Endothelial cell of umbilical vein (primary cell): ENCODE data around the gene HUWE1. TPM values are rescaled to one million over a fixed set of nuclear protein-coding genes. Genes with fewer than 3 reads are reported as not detected.

ENCODE experiments used
- BruUV-seq: library from RNA; stranded (reverse); fragments of 400-500 nt; replicated peaks from 2 replicates; lab custom pipeline; 2021; lab: Mats Ljungman, UMichigan
- CTCF ChIA-PET: fragments of 300-600, 350-600 bp; sonication (Branson Sonifier 250); formaldehyde crosslinking; loops from one replicate; lab custom pipeline; 2021; ENCODE audit warnings: antibody characterized with exemption, inconsistent platforms; lab: Charles Lee
- POLR2A ChIA-PET: fragments of 300-600, 350-600 bp; sonication (Branson Sonifier 250); formaldehyde crosslinking; loops from one replicate; lab custom pipeline; 2021; ENCODE audit warnings: antibody characterized with exemption, inconsistent platforms; lab: Charles Lee
- DNase-seq: peaks from one replicate; pipeline ENCODE4 v3.0.0-alpha.2; 2011; ENCODE audit warnings: low read depth, low spot score
- FAIRE-seq: peaks from 2 replicates; lab custom pipeline; 2011; peaks lifted over from hg19 to GRCh38; lab: Jason Lieb, UNC
- H2AFZ ChIP-seq: 2 replicates; pipeline ENCODE4 v1.6.0; 2012; ENCODE audit warnings: low read depth, low read length, control low read depth, inconsistent platforms
- H3K27ac ChIP-seq: 2 replicates; pipeline ENCODE4 v1.5.1; 2011; ENCODE audit warnings: low read depth, mild to moderate bottlenecking, control low read depth, low read length, moderate library complexity; ENCODE audit not compliant: insufficient read depth
- H3K27me3 ChIP-seq, 2 experiments: 2 replicates each; pipeline versions ENCODE4 v1.6.0 to v1.6.1; 2011; ENCODE audit warnings: low read length in 2 of 2, mixed read lengths in 1 of 2; ENCODE audit not compliant: control insufficient read depth in 2 of 2, insufficient read depth in 2 of 2
- H3K36me3 ChIP-seq, 2 experiments: 2 replicates in 1 of 2; 3 replicates in 1 of 2; pipeline ENCODE4 v1.5.1; 2011; ENCODE audit warnings: low read length in 2 of 2, mild to moderate bottlenecking in 1 of 2, moderate library complexity in 1 of 2; ENCODE audit not compliant: control insufficient read depth in 2 of 2, insufficient read depth in 2 of 2; ENCODE audit errors: extremely low read depth in 1 of 2
- H3K4me1 ChIP-seq: 3 replicates; pipeline ENCODE4 v1.5.1; 2011; ENCODE audit warnings: mild to moderate bottlenecking, low read length; ENCODE audit not compliant: control insufficient read depth, insufficient read depth; ENCODE audit errors: extremely low read depth
- H3K4me2 ChIP-seq: 2 replicates; pipeline ENCODE4 v1.6.1; 2011; ENCODE audit warnings: low read length, control low read depth, mixed read lengths; ENCODE audit not compliant: insufficient read depth
- H3K4me3 ChIP-seq, 3 experiments: fragments of 200-600 bp in 1 of 3; sonication (generic), shearing (Covaris generic) in 1 of 3; replicated peaks in 1 of 3; 2 replicates each; pipeline ENCODE4 v1.5.1; 2011 to 2016; ENCODE audit warnings: control low read depth in 3 of 3, low read length in 3 of 3, mild to moderate bottlenecking in 2 of 3, inconsistent platforms in 1 of 3, low read depth in 1 of 3, moderate library complexity in 1 of 3; ENCODE audit not compliant: insufficient read depth in 1 of 3
- H3K79me2 ChIP-seq: 2 replicates; pipeline ENCODE4 v1.6.0; 2012; ENCODE audit warnings: low read length, inconsistent platforms; ENCODE audit not compliant: control insufficient read depth, insufficient read depth
- H3K9ac ChIP-seq: replicated peaks from 2 replicates; pipeline ENCODE3; 2011; ENCODE audit warnings: low read length, control low read depth; ENCODE audit not compliant: insufficient read depth; ENCODE audit errors: extremely low read depth
- H3K9me1 ChIP-seq: replicated peaks from 3 replicates; pipeline ENCODE4 v1.6.0; 2011; ENCODE audit warnings: mild to moderate bottlenecking, low read length; ENCODE audit not compliant: control insufficient read depth, insufficient read depth; ENCODE audit errors: extremely low read depth
- H3K9me3 ChIP-seq: replicated peaks from 2 replicates; pipeline ENCODE4 v1.5.1; 2012; ENCODE audit warnings: low read length, inconsistent platforms; ENCODE audit not compliant: control insufficient read depth, insufficient read depth
- H4K20me1 ChIP-seq: replicated peaks from 2 replicates; pipeline ENCODE3; 2011; ENCODE audit warnings: mild to moderate bottlenecking, low read length; ENCODE audit not compliant: control insufficient read depth, insufficient read depth; ENCODE audit errors: extremely low read depth
- EZH2 ChIP-seq: IDR thresholded peaks from 2 replicates; pipeline ENCODE4 v1.6.1; 2012; ENCODE audit warnings: borderline replicate concordance, low read depth, mild to moderate bottlenecking, moderate library complexity, low read length, inconsistent platforms; ENCODE audit not compliant: severe bottlenecking
- FOS ChIP-seq: IDR thresholded peaks from 2 replicates; pipeline ENCODE4 v1.6.1; 2011; ENCODE audit warnings: mild to moderate bottlenecking, low read length, moderate library complexity, borderline replicate concordance; ENCODE audit not compliant: insufficient read depth
- GATA2 ChIP-seq: IDR thresholded peaks from 2 replicates; pipeline ENCODE4 v1.7.0; 2011; ENCODE audit warnings: low read depth, mild to moderate bottlenecking, moderate library complexity, mixed read lengths, low read length; ENCODE audit not compliant: insufficient read length, insufficient read depth
- JUN ChIP-seq: IDR thresholded peaks from 2 replicates; pipeline ENCODE4 v1.6.1; 2011; ENCODE audit warnings: borderline replicate concordance, low read depth; ENCODE audit not compliant: insufficient read length, insufficient read depth
- MYC ChIP-seq: IDR thresholded peaks from one replicate; pipeline ENCODE4 v1.6.1; 2011; ENCODE audit warnings: mild to moderate bottlenecking, low read depth, low read length
- POLR2A ChIP-seq: IDR thresholded peaks from 2 replicates; pipeline ENCODE4 v1.6.1; 2012; ENCODE audit warnings: low read depth, mild to moderate bottlenecking, control low read depth, low read length
- POLR2AphosphoS5 ChIP-seq: IDR thresholded peaks from 2 replicates; pipeline ENCODE4 v1.6.1; 2012; ENCODE audit warnings: low read depth, mild to moderate bottlenecking, control low read depth, low read length, moderate library complexity; ENCODE audit not compliant: insufficient read depth
- dilution Hi-C: fragments of 300-500 bp; cut with MboI; formaldehyde crosslinking; loops from one replicate; pipeline ENCODE4 v1.15.0; 2019; ENCODE audit warnings: low sequenced_read_pairs; ENCODE audit not compliant: extremely low pct_ligation_motif_present
- intact Hi-C: fragments of 100-400 bp; cut with micrococcal nuclease; formaldehyde crosslinking; loops from one replicate; pipeline ENCODE4 v1.10.0; 2022
- polyA plus RNA-seq, 4 experiments: library from polyadenylated mRNA; depleted of rRNA in 3 of 4; stranded (reverse) in 3 of 4; unstranded in 1 of 4; fragments of >200 nt; gene quantifications; 2 replicates each; pipeline versions ENCODE4 v1.2.1 to v1.2.3, GENCODE V29; 2011 to 2012; ENCODE audit warnings: missing spikeins in 1 of 4
- total RNA-seq: library from RNA; stranded (reverse); gene quantifications from 2 replicates; pipeline ENCODE4 v1.2.3, GENCODE V29; 2021
- TF ChIP-seq, protein P1 (sequence below): IDR thresholded peaks from 2 replicates; pipeline ENCODE4 v1.6.1; 2011; ENCODE audit not compliant: insufficient read depth, insufficient read length
- TF ChIP-seq, protein P2 (sequence below), 2 donors: IDR thresholded peaks; 1 replicate in 1 of 2; 2 replicates in 1 of 2; pipeline ENCODE4 v1.5.1; 2011; ENCODE audit warnings: low read length in 2 of 2, mild to moderate bottlenecking in 2 of 2, moderate library complexity in 2 of 2, control low read depth in 1 of 2, inconsistent platforms in 1 of 2, low read depth in 1 of 2; ENCODE audit not compliant: insufficient read depth in 1 of 2; ENCODE audit errors: extremely low read depth in 1 of 2

Gene HUWE1
- total and polyA plus RNA-seq, 2 donors (not counting 3 experiments of a cell fraction or from before 2014, with no cell fraction given), result 66.6 to 210 TPM

DNA sequence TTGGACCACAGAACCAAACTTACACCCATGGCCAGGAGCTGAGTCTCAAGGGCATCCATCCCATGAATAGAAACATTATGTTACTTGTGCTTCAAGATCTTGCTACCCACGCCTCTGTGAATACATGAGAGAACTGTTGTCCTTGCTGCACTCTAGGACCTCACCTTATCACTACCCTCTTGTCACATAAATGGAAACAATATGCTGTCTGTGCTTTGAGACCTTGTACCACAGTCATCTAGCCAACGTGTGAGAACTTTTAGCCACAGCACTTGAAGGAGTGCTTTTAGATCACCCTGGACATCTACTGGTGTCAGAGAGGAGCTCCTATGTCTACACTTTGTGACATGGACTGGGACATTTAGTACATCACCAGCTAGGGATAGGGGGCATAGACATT, 30.7 kb upstream of the HUWE1 start:
- H3K4me1 ChIP-seq, result no peaks in the 10 kb centered on the region
- no peak overlapping the region for H3K4me3 ChIP-seq
- dilution Hi-C loops (no loop called here), intact Hi-C loops (no loop called here)
- H4K20me1 ChIP-seq, result no peaks in the 10 kb centered on the region
- no peak overlapping the region for H2AFZ ChIP-seq
- ChIA-PET CTCF (no interaction called here), POLR2A (no interaction called here)
- no peaks in the 10 kb centered on the region for H3K9me3 ChIP-seq
- H3K27ac ChIP-seq, result no peak overlapping the region
- H3K9ac ChIP-seq, result no peak overlapping the region
- H3K27me3 ChIP-seq, result no peaks in the 10 kb centered on the region
- BruUV-seq, result no TSS peak
- no peaks in the 10 kb centered on the region for H3K36me3 ChIP-seq
- FAIRE-seq (no peak), DNase-seq (no peak)
- no peak overlapping the region for H3K4me2 ChIP-seq
- no peaks in the 10 kb centered on the region for H3K9me1 ChIP-seq
- TF ChIP-seq, protein P1, sequence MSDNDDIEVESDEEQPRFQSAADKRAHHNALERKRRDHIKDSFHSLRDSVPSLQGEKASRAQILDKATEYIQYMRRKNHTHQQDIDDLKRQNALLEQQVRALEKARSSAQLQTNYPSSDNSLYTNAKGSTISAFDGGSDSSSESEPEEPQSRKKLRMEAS, result no peak
- TF ChIP-seq GATA2 (no peak), EZH2 (no peak), JUN (no peak), POLR2AphosphoS5 (no peak), POLR2A (no peak), MYC (no peak)
- no peaks in the 10 kb centered on the region for H3K79me2 ChIP-seq

- intact Hi-C loops, result no loop called here
- peak; percentile 46 for FAIRE-seq
- no peak overlapping the region for H3K27ac ChIP-seq
Observed at GRCh38 chrX:53716328-53717088, 30.0 kb upstream of the HUWE1 start.

More at GRCh38 chrX:53716328-53717088, 30.0 kb upstream of the HUWE1 start:
- CTCF ChIA-PET, result no interaction called here
- dilution Hi-C loops, result no loop called here
- Histone ChIP-seq H3K4me3 (no peak overlapping the region), H4K20me1 (no peaks in the 10 kb centered on the region), H3K36me3 (no peaks in the 10 kb centered on the region), H3K79me2 (no peaks in the 10 kb centered on the region), H3K9me1 (no peaks in the 10 kb centered on the region), H3K4me1 (no peaks in the 10 kb centered on the region), H3K4me2 (no peak overlapping the region), H3K9me3 (no peaks in the 10 kb centered on the region), H3K27me3 (no peaks in the 10 kb centered on the region), H2AFZ (no peak overlapping the region), H3K9ac (no peak overlapping the region)
- no TSS peak for BruUV-seq
- POLR2A ChIA-PET, result no interaction called here
- TF ChIP-seq, protein P2, sequence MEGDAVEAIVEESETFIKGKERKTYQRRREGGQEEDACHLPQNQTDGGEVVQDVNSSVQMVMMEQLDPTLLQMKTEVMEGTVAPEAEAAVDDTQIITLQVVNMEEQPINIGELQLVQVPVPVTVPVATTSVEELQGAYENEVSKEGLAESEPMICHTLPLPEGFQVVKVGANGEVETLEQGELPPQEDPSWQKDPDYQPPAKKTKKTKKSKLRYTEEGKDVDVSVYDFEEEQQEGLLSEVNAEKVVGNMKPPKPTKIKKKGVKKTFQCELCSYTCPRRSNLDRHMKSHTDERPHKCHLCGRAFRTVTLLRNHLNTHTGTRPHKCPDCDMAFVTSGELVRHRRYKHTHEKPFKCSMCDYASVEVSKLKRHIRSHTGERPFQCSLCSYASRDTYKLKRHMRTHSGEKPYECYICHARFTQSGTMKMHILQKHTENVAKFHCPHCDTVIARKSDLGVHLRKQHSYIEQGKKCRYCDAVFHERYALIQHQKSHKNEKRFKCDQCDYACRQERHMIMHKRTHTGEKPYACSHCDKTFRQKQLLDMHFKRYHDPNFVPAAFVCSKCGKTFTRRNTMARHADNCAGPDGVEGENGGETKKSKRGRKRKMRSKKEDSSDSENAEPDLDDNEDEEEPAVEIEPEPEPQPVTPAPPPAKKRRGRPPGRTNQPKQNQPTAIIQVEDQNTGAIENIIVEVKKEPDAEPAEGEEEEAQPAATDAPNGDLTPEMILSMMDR (IDR thresholded peaks at IDR 0.05; ENCODE audit: extremely low read depth in 1 of 2, insufficient read depth in 1 of 2, low read depth in 1 of 2, low read length in 2 of 2), result no peak
- TF ChIP-seq POLR2AphosphoS5 (no peak), POLR2A (no peak), JUN (no peak), EZH2 (no peak), FOS (no peak), GATA2 (no peak), MYC (no peak)
- TF ChIP-seq, protein P1, result no peak
- peak; percentile 1 for DNase-seq
